Ovary (tissue), 3 donors: ENCODE data around the gene GALNT17.

ENCODE experiments used
- EP300 ChIP-seq: sonication (generic); formaldehyde crosslinking; IDR thresholded peaks from one replicate; pipeline ENCODE4 v1.6.1; 2017; ENCODE audit warnings: antibody characterized with exemption
- POLR2A ChIP-seq: fragments of 450-650 bp; IDR thresholded peaks from one replicate; pipeline ENCODE4 v1.6.1; 2017; ENCODE audit warnings: antibody characterized with exemption, mild to moderate bottlenecking, moderate library complexity
- TF ChIP-seq, protein P1 (sequence below), 3 donors: fragments of 450-650 bp in 2 of 3; fragments of 200-600 bp in 1 of 3; IDR thresholded peaks; one replicate each; pipeline versions ENCODE4 v1.5.1 to v1.8.0; 2016 to 2022; ENCODE audit warnings: antibody characterized with exemption in 3 of 3, mild to moderate bottlenecking in 1 of 3
- donor health status: DM: no; HTN: no; CAD: no.

DNA sequence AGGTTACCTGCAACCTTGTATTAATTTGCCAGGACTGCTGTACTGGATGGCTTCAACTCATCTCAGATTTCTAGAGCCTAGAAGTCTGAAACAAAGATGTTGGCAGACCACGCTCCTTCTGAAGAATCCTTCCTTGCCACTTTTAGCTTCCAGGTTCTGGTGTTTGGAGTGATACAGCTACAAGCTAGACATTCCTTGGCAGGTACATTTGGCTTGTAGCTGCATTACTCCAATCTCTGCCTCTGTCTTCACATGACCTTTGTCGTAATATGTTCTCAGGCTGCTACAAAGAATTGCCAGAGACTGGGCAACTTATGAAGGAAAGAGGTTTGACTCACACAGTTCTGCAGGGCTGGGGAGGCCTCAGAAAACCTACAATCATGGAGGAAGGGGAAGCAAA lies 146.3 kb downstream of the GALNT17 start:
- TF ChIP-seq EP300: no peak
- TF ChIP-seq, protein P1, sequence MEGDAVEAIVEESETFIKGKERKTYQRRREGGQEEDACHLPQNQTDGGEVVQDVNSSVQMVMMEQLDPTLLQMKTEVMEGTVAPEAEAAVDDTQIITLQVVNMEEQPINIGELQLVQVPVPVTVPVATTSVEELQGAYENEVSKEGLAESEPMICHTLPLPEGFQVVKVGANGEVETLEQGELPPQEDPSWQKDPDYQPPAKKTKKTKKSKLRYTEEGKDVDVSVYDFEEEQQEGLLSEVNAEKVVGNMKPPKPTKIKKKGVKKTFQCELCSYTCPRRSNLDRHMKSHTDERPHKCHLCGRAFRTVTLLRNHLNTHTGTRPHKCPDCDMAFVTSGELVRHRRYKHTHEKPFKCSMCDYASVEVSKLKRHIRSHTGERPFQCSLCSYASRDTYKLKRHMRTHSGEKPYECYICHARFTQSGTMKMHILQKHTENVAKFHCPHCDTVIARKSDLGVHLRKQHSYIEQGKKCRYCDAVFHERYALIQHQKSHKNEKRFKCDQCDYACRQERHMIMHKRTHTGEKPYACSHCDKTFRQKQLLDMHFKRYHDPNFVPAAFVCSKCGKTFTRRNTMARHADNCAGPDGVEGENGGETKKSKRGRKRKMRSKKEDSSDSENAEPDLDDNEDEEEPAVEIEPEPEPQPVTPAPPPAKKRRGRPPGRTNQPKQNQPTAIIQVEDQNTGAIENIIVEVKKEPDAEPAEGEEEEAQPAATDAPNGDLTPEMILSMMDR (IDR thresholded peaks at IDR 0.05): no peak
- TF ChIP-seq POLR2A: no peak
